Astrocyte of the cerebellum (primary cell): ENCODE data around the gene BBS2.
A peak's percentile ranks its signal among the peaks of the same experiment; 100 is the strongest.

ENCODE experiments used
- DNase-seq: peaks from one replicate; pipeline ENCODE4 v3.0.0-alpha.2; 2011; ENCODE audit warnings: low read depth
- H3K4me3 ChIP-seq: 2 replicates; pipeline ENCODE4 v1.5.1; 2011; ENCODE audit warnings: mild to moderate bottlenecking, low read depth, low read length, moderate library complexity
- CTCF ChIP-seq: IDR thresholded peaks from 2 replicates; pipeline ENCODE4 v1.5.1; 2012; ENCODE audit warnings: low read length, low read depth, moderate library complexity, mild to moderate bottlenecking; ENCODE audit errors: missing control alignments
- in situ Hi-C: cut with HindIII; loops from 2 replicates; pipeline ENCODE4 v1.10.0; 2017; ENCODE audit warnings: low sequenced_read_pairs

BBS2 gene

GRCh38 chr16:56519459-56520250, at the start of gene BBS2:
TSS of gene BBS2 (minus strand) at chr16:56520024. CDS start at chr16:56519862, 162 bp downstream.
- in situ Hi-C loops: no loop called here
- no peak for TF ChIP-seq CTCF
- peak; percentile 65 for DNase-seq
- H3K4me3 ChIP-seq: peak within 1 kb of the TSS; percentile 91

- no peak for TF ChIP-seq CTCF
- no peak for DNase-seq
Observed at GRCh38 chr16:56564793-56565477, 45.1 kb upstream of the BBS2 start, which contains the start of gene MT4. TSS of gene MT4 (plus strand) at chr16:56565073. CDS start at chr16:56565129, 56 bp downstream.

GRCh38 chr16:56561126-56561525, 41.3 kb upstream of the BBS2 start:
- H3K4me3 ChIP-seq: no peak overlapping the region
- DNase-seq: no peak
- no peak for TF ChIP-seq CTCF
- in situ Hi-C loops: no loop called here

More at GRCh38 chr16:56564793-56565477, 45.1 kb upstream of the BBS2 start, which contains the start of gene MT4:
- in situ Hi-C loops: no loop called here
- no peak within 1 kb of the TSS for H3K4me3 ChIP-seq

- in situ Hi-C loops: no loop called here
- H3K4me3 ChIP-seq: no peak overlapping the region
- TF ChIP-seq CTCF: no peak
- no peak for DNase-seq
Observed at GRCh38 chr16:56560447-56560846, 40.6 kb upstream of the BBS2 start.

- in situ Hi-C loops: no loop called here
- no peak overlapping the region for H3K4me3 ChIP-seq
- DNase-seq: no peak
- TF ChIP-seq CTCF: no peak
Observed at GRCh38 chr16:56559109-56559508, 39.3 kb upstream of the BBS2 start.

GRCh38 chr16:56558024-56558747, 38.4 kb upstream of the BBS2 start:
- no peak overlapping the region for H3K4me3 ChIP-seq
- DNase-seq: peak; percentile 46
- in situ Hi-C loops: no loop called here
- no peak for TF ChIP-seq CTCF
